GM21526 (cell line): Measurements from ENCODE around the gene PACSIN3.

Experiments
- ATAC-seq: cut with Tn5 transposase; IDR thresholded peaks from one replicate; pipeline ENCODE4 v1.9.1; 2021; ENCODE audit warnings: moderate library complexity; ENCODE audit not compliant: unreplicated experiment, low FRiP score

Gene PACSIN3

GRCh38 chr11:47154616-47155570 lies 31.3 kb downstream of the PACSIN3 start:
- ATAC-seq = no peak

GRCh38 chr11:47152953-47153950 lies 33.0 kb downstream of the PACSIN3 start:
- ATAC-seq = no peak

- ATAC-seq = no peak
Measured at GRCh38 chr11:47152126-47152952, 33.9 kb downstream of the PACSIN3 start.

GRCh38 chr11:47149782-47150181 lies 36.5 kb downstream of the PACSIN3 start:
- ATAC-seq = no peak

- no peak for ATAC-seq
Measured at GRCh38 chr11:47148903-47149531, 37.2 kb downstream of the PACSIN3 start.

- ATAC-seq = no peak
Measured at GRCh38 chr11:47148270-47148669, 38.0 kb downstream of the PACSIN3 start.

GRCh38 chr11:47147681-47148080 lies 38.6 kb downstream of the PACSIN3 start:
- no peak for ATAC-seq

GRCh38 chr11:47147250-47147649 lies 39.0 kb downstream of the PACSIN3 start:
- no peak for ATAC-seq

GRCh38 chr11:47144541-47144940 lies 41.7 kb downstream of the PACSIN3 start:
- no peak for ATAC-seq

- no peak for ATAC-seq
Measured at GRCh38 chr11:47143322-47143721, 42.9 kb downstream of the PACSIN3 start.

GRCh38 chr11:47139878-47140277 lies 46.4 kb downstream of the PACSIN3 start:
- ATAC-seq = no peak

- ATAC-seq = no peak
Measured at GRCh38 chr11:47137476-47137875, 48.8 kb downstream of the PACSIN3 start.

GRCh38 chr11:47136921-47137320 lies 49.3 kb downstream of the PACSIN3 start:
- no peak for ATAC-seq

- no peak for ATAC-seq
Measured at GRCh38 chr11:47136327-47136726, 49.9 kb downstream of the PACSIN3 start.

GRCh38 chr11:47132981-47133380 lies 53.3 kb downstream of the PACSIN3 start:
- ATAC-seq = no peak

GRCh38 chr11:47132490-47132889 lies 53.7 kb downstream of the PACSIN3 start:
- no peak for ATAC-seq

- no peak for ATAC-seq
Measured at GRCh38 chr11:47131136-47131535, 55.1 kb downstream of the PACSIN3 start.

GRCh38 chr11:47130543-47130942 lies 55.7 kb downstream of the PACSIN3 start:
- ATAC-seq = no peak
